ENCODE results near the gene IL22RA2. TPM values are rescaled to one million over a fixed set of nuclear protein-coding genes. Genes with fewer than 3 reads are reported as not detected.
A peak's percentile ranks its signal among the peaks of the same experiment; 100 is the strongest.

The IL22RA2 gene
- total and polyA plus RNA-seq, 9 of the 15 experiments (the other 6 are each of a cell fraction or from before 2014, with no cell fraction given), result 0.03 TPM; not detected in 8

DNA sequence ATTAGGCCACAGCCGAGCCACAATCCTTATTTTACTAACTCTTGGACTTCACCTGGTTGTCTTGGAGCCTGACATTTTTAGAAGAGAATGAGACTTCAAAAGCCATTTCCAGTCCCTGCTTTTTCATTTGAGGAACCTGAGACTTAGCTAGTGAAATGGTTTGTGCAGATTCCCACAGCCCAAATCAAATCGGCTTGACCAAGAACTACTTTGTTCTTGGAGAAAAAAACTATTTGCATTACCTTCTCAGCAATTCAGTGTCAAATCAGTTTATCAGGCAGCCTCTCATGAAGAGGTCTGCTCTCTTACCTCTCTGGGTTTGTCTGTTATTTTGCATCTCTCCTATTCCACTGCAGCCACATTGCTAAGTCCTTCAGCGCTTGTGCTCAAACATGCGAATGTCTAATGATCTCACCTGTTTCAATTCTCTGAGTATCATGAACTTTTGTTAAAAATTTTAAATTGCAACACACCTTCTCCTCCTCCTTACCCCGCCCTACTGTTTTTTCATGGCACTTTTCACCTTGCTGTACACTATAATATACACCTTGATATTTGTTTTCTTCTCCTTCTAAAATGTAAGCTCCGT, 46.3 kb upstream of the IL22RA2 start (continued):
- TF ChIP-seq, protein P1, sequence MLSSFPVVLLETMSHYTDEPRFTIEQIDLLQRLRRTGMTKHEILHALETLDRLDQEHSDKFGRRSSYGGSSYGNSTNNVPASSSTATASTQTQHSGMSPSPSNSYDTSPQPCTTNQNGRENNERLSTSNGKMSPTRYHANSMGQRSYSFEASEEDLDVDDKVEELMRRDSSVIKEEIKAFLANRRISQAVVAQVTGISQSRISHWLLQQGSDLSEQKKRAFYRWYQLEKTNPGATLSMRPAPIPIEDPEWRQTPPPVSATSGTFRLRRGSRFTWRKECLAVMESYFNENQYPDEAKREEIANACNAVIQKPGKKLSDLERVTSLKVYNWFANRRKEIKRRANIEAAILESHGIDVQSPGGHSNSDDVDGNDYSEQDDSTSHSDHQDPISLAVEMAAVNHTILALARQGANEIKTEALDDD (IDR thresholded peaks at IDR 0.05), result 0 out of 2 replicates have a peak, but pooled peaks have one; percentile 5
- TF ChIP-seq CEBPG (CRISPR knock-in tag; IDR thresholded peaks at IDR 0.05), result no peak
- TF ChIP-seq CEBPG (tag; conservative IDR thresholded peaks at IDR 0.05 in 1 of 2, IDR thresholded peaks at IDR 0.05 in 1 of 2), result peak in 1 of 2 experiments; percentile 69; a peak in 1 of 4 replicates
- TF ChIP-seq NBN (IDR thresholded peaks at IDR 0.05; ENCODE audit: low read depth), result no peak

DNA sequence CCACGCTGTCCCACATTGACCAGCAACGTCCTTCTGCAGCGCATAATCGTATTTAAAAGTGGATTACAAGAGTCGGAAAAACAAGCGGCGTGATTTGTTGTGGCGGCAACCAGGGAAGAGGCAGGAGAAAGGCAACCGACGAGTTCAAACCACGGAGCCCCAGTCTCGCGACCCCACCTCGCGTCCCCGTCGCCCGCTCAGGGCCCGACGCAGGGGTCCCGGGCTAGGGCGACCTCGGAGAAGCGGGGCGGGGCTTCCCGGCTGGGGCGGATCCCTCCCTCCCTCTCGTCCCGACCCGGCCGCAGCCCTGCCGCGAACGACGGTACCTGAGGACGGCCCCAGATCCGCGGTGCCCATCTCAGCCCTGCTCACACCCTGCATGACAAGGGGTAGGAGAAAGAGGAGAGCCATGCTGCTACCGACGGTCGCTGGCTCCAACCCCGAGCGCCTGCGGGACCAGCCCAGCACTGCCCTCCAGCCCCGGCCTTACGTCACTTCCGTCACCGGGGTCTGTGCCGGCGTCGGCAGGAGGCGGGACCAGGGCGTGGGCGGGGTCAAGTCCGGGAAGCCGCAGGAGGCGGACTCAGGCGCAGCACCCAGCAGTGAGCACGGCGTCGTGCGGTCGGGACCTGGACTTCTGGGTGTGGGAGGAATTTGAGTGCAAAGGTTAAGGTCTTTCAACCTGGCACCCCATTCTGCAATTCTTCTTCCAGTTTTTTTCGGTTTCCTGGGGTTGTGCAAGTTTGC, 45.6 kb upstream of the IL22RA2 start, which contains the start of gene IFNGR1:
Gene IFNGR1, minus strand, starts transcription at position 469 of the 747 bp plus-strand sequence. Its CDS starts 58 bp downstream, at position 411.
- Histone ChIP-seq H3K9ac (ENCODE audit: insufficient read depth in 1 of 2, low read depth in 2 of 2, low read length in 2 of 2) (peak within 1 kb of the TSS; percentile 73 to 94), H3K9me3 (replicated peaks; ENCODE audit: control insufficient read depth, insufficient read depth, low read depth, low read length) (no peaks in the 10 kb centered on the region), H3K9me1 (ENCODE audit: control insufficient read depth, insufficient read depth, low read length) (no peaks in the 10 kb centered on the region), H3K27ac (ENCODE audit: extremely low read depth, low read depth, low read length) (peak within 1 kb of the TSS; percentile 77), H3K79me2 (ENCODE audit: control insufficient read depth, insufficient read depth, low read length) (peaks cover 50% of the 10 kb centered on the region), H3K27me3 (ENCODE audit: control insufficient read depth in 2 of 2, insufficient read depth in 2 of 2, low read length in 2 of 2) (no peaks in the 10 kb centered on the region), H3K4me3 (peak within 1 kb of the TSS; percentile 79), H3K36me3 (ENCODE audit: control insufficient read depth, insufficient read depth, low read length) (no peaks in the 10 kb centered on the region), H3K4me2 (ENCODE audit: insufficient read depth, low read length) (peak within 1 kb of the TSS; percentile 99), H2AFZ (ENCODE audit: low read depth, low read length) (peak within 1 kb of the TSS; percentile 99), H3K4me1 (replicated peaks in 1 of 2; ENCODE audit: control insufficient read depth in 2 of 2, insufficient read depth in 2 of 2, low read length in 2 of 2) (peaks cover 10 to 39% of the 10 kb centered on the region in 2 experiments), H4K20me1 (replicated peaks; ENCODE audit: control insufficient read depth, insufficient read depth, low read length) (peaks cover 4% of the 10 kb centered on the region; the same call in 1 of the 2 replicates)
- in situ Hi-C loops (cut with MboI), result no loop called here
- ChIA-PET CTCF (ENCODE audit: low intra/inter-chr PET ratio) (no interaction called here), POLR2A (no interaction called here)
- FAIRE-seq (peak; percentile 91), DNase-seq (ENCODE audit: extremely low read depth in 1 of 4, low spot score in 3 of 4) (peak; percentile 97 to 98 (median 98)), ATAC-seq (peak; percentile 98)
- under 1% methylated on average over 55 of the region's 64 CpGs for WGBS (ENCODE audit: insufficient coverage, low coverage, missing lambda C conversion rate)
- intact Hi-C loops (cut with micrococcal nuclease), result loop anchor here (1.0 kb wide), 1 partner anchor 49 kb away; no protein-coding TSS in a partner anchor
- BruUV-seq (replicated peaks), result TSS peak; percentile 53
- peak; percentile 66; the same call in 1 of the 2 replicates for TF ChIP-seq EP400 (IDR thresholded peaks at IDR 0.05)
- TF ChIP-seq CREB1 (IDR thresholded peaks at IDR 0.05), result peak; percentile 91
- peak; percentile 95 for TF ChIP-seq CREB1 (CRISPR knock-in tag; IDR thresholded peaks at IDR 0.05)
- no peak for TF ChIP-seq MAFK (IDR thresholded peaks at IDR 0.05; ENCODE audit: low read length)
- TF ChIP-seq ZNF551 (CRISPR knock-in tag; IDR thresholded peaks at IDR 0.05), result no peak
- no peak for TF ChIP-seq XRCC4 (IDR thresholded peaks at IDR 0.05; ENCODE audit: extremely low read depth, insufficient read depth, insufficient read length)
- TF ChIP-seq ZNF121 (CRISPR knock-in tag; conservative IDR thresholded peaks at IDR 0.05), result no peak
- no peak for TF ChIP-seq HMG20A (CRISPR knock-in tag; conservative IDR thresholded peaks at IDR 0.05)
- no peak for TF ChIP-seq RBM17 (IDR thresholded peaks at IDR 0.05; ENCODE audit: borderline replicate concordance, low read depth, low read length)
- no peak for TF ChIP-seq ZNF24 (IDR thresholded peaks at IDR 0.05)
- TF ChIP-seq NBN (IDR thresholded peaks at IDR 0.05; ENCODE audit: low read depth), result 0 out of 2 replicates have a peak, but pooled peaks have one; percentile 48
- no peak for TF ChIP-seq NFRKB (IDR thresholded peaks at IDR 0.05; ENCODE audit: low read depth)
- TF ChIP-seq, protein P2, sequence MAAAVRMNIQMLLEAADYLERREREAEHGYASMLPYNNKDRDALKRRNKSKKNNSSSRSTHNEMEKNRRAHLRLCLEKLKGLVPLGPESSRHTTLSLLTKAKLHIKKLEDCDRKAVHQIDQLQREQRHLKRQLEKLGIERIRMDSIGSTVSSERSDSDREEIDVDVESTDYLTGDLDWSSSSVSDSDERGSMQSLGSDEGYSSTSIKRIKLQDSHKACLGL (CRISPR knock-in tag; IDR thresholded peaks at IDR 0.05; ENCODE audit: borderline replicate concordance, poor library complexity, severe bottlenecking), result no peak
- no peak for TF ChIP-seq CEBPG (CRISPR knock-in tag; IDR thresholded peaks at IDR 0.05)
- TF ChIP-seq CEBPG (tag; conservative IDR thresholded peaks at IDR 0.05 in 1 of 2, IDR thresholded peaks at IDR 0.05 in 1 of 2), result no peak; a peak in 1 of 4 replicates
- no peak for TF ChIP-seq RAD51 (IDR thresholded peaks at IDR 0.05; ENCODE audit: borderline replicate concordance, low read depth)
- no peak for TF ChIP-seq XRCC3 (IDR thresholded peaks at IDR 0.05)
- TF ChIP-seq TSC22D4 (tag; IDR thresholded peaks at IDR 0.05), result no peak

Data from K562 (cell line).